ENCODE measurements around the gene CYGB.

The CYGB gene

GRCh38 chr17:76549539-76549938, 12.0 kb upstream of the CYGB start:
- no peak overlapping the region for H3K27ac Mint-ChIP-seq
- H3K4me3 Mint-ChIP-seq = no peak overlapping the region
- H3K36me3 Mint-ChIP-seq (ENCODE audit: low read depth) = no peaks in the 10 kb centered on the region
- peaks cover 13% of the 10 kb centered on the region for H3K4me1 Mint-ChIP-seq
- no peak for TF ChIP-seq CTCF (IDR thresholded peaks at IDR 0.05)
- H3K9me3 Mint-ChIP-seq = no peaks in the 10 kb centered on the region
- no peak for DNase-seq
- H3K27me3 Mint-ChIP-seq (ENCODE audit: low read depth, poor library complexity) = peaks cover 30% of the 10 kb centered on the region

- Mint-ChIP-seq H3K36me3 (ENCODE audit: low read depth) (no peaks in the 10 kb centered on the region), H3K27ac (no peak overlapping the region), H3K27me3 (ENCODE audit: low read depth, poor library complexity) (peaks cover 33% of the 10 kb centered on the region), H3K4me1 (peaks cover 14% of the 10 kb centered on the region), H3K4me3 (no peak overlapping the region), H3K9me3 (no peaks in the 10 kb centered on the region)
- TF ChIP-seq CTCF (IDR thresholded peaks at IDR 0.05) = no peak
- no peak for DNase-seq
Observed at GRCh38 chr17:76549215-76549518, 11.7 kb upstream of the CYGB start.

GRCh38 chr17:76548378-76549214, 11.1 kb upstream of the CYGB start:
- Mint-ChIP-seq H3K4me3 (no peak overlapping the region), H3K27ac (no peak overlapping the region), H3K36me3 (ENCODE audit: low read depth) (no peaks in the 10 kb centered on the region), H3K4me1 (peaks cover 20% of the 10 kb centered on the region), H3K27me3 (ENCODE audit: low read depth, poor library complexity) (peaks cover 33% of the 10 kb centered on the region), H3K9me3 (no peaks in the 10 kb centered on the region)
- TF ChIP-seq CTCF (IDR thresholded peaks at IDR 0.05) = no peak
- no peak for DNase-seq

GRCh38 chr17:76547642-76548202, 10.2 kb upstream of the CYGB start:
- no peaks in the 10 kb centered on the region for H3K36me3 Mint-ChIP-seq (ENCODE audit: low read depth)
- no peaks in the 10 kb centered on the region for H3K9me3 Mint-ChIP-seq
- TF ChIP-seq CTCF (IDR thresholded peaks at IDR 0.05) = no peak
- no peak overlapping the region for H3K27ac Mint-ChIP-seq
- DNase-seq = no peak
- peaks cover 28% of the 10 kb centered on the region for H3K4me1 Mint-ChIP-seq
- H3K27me3 Mint-ChIP-seq (ENCODE audit: low read depth, poor library complexity) = peaks cover 37% of the 10 kb centered on the region
- no peak overlapping the region for H3K4me3 Mint-ChIP-seq

- H3K36me3 Mint-ChIP-seq (ENCODE audit: low read depth) = no peaks in the 10 kb centered on the region
- peak; percentile 60 for TF ChIP-seq CTCF (IDR thresholded peaks at IDR 0.05)
- DNase-seq = peak; percentile 77
- peaks cover 42% of the 10 kb centered on the region for H3K27me3 Mint-ChIP-seq (ENCODE audit: low read depth, poor library complexity)
- no peak overlapping the region for H3K27ac Mint-ChIP-seq
- peaks cover 33% of the 10 kb centered on the region for H3K4me1 Mint-ChIP-seq
- H3K4me3 Mint-ChIP-seq = no peak overlapping the region
- H3K9me3 Mint-ChIP-seq = no peaks in the 10 kb centered on the region
Observed at GRCh38 chr17:76547183-76547641, 9.7 kb upstream of the CYGB start.
